C4-2B (cell line): Measurements from ENCODE around the gene TCF4.

Experiments used
- ZFX ChIP-seq: fragments of 450-650 bp; IDR thresholded peaks from 2 replicates; pipeline ENCODE4 v1.6.1; 2017
- TF ChIP-seq, protein P1 (sequence below): fragments of 450-650 bp; conservative IDR thresholded peaks from 2 replicates; pipeline ENCODE4 v1.5.1; 2017; ENCODE audit warnings: mild to moderate bottlenecking

DNA sequence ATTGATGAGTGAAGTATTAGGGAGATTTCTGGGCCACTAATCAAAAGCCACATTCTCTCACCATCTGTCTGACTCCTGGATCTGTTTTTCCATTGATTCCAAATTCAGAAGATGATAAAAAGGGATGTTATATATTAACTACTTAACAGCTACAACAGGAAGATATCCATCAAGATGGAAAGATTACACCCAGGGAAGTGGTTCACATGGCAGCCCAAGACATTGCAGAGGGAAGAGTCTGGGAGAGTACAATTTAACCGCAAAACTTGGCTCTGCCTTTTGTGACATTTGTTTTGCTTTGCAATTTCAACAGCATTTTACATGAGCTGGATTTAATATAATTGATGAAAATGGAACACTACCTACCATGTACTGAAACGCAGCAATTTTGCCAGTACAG, 22.5 kb upstream of the TCF4 start:
- TF ChIP-seq, protein P1, sequence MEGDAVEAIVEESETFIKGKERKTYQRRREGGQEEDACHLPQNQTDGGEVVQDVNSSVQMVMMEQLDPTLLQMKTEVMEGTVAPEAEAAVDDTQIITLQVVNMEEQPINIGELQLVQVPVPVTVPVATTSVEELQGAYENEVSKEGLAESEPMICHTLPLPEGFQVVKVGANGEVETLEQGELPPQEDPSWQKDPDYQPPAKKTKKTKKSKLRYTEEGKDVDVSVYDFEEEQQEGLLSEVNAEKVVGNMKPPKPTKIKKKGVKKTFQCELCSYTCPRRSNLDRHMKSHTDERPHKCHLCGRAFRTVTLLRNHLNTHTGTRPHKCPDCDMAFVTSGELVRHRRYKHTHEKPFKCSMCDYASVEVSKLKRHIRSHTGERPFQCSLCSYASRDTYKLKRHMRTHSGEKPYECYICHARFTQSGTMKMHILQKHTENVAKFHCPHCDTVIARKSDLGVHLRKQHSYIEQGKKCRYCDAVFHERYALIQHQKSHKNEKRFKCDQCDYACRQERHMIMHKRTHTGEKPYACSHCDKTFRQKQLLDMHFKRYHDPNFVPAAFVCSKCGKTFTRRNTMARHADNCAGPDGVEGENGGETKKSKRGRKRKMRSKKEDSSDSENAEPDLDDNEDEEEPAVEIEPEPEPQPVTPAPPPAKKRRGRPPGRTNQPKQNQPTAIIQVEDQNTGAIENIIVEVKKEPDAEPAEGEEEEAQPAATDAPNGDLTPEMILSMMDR = no peak
- no peak for TF ChIP-seq ZFX
